MM.1S (cell line): ENCODE measurements around the gene ALDH18A1.

ENCODE experiments used
- DNase-seq: peaks from one replicate; pipeline ENCODE4 v3.0.0-alpha.2; 2015
- H2AFZ ChIP-seq: fragments of 300-600 bp; sonication (generic); 2 replicates; pipeline ENCODE4 v1.6.0; 2016; ENCODE audit warnings: antibody characterized with exemption, low read length
- H3F3A ChIP-seq: fragments of 300-600 bp; sonication (generic); 2 replicates; pipeline ENCODE4 v1.6.1; 2016; ENCODE audit warnings: mild to moderate bottlenecking, antibody characterized with exemption, low read length, moderate library complexity, mixed read lengths; ENCODE audit not compliant: insufficient read depth
- H3K27ac ChIP-seq: fragments of 300-600 bp; sonication (generic); 2 replicates; pipeline ENCODE4 v1.5.1; 2016; ENCODE audit warnings: mild to moderate bottlenecking, low read length
- H3K27me3 ChIP-seq: fragments of 300-600 bp; sonication (generic); replicated peaks from 2 replicates; pipeline ENCODE4 v1.6.0; 2016; ENCODE audit warnings: low read length; ENCODE audit not compliant: insufficient read depth
- H3K36me3 ChIP-seq: fragments of 300-600 bp; sonication (generic); replicated peaks from 2 replicates; pipeline ENCODE4 v1.6.1; 2016; ENCODE audit warnings: mild to moderate bottlenecking, low read length, mixed read lengths; ENCODE audit not compliant: insufficient read depth
- H3K4me1 ChIP-seq: fragments of 300-600 bp; sonication (generic); 2 replicates; pipeline ENCODE4 v1.6.1; 2016; ENCODE audit warnings: low read length, mixed read lengths
- H3K4me2 ChIP-seq: fragments of 300-600 bp; sonication (generic); 2 replicates; pipeline ENCODE4 v1.6.0; 2016; ENCODE audit warnings: low read depth, low read length
- H3K4me3 ChIP-seq: fragments of 300-600 bp; sonication (generic); 2 replicates; pipeline ENCODE4 v1.5.1; 2016; ENCODE audit warnings: low read length, mixed read lengths
- H3K79me2 ChIP-seq: fragments of 300-600 bp; sonication (generic); 2 replicates; pipeline ENCODE4 v1.6.1; 2016; ENCODE audit warnings: mixed run types, low read length, mixed read lengths
- H3K9ac ChIP-seq: fragments of 300-600 bp; sonication (generic); 2 replicates; pipeline ENCODE4 v1.6.1; 2016; ENCODE audit warnings: low read length, mixed read lengths
- H3K9me2 ChIP-seq: fragments of 300-600 bp; sonication (generic); replicated peaks from 2 replicates; pipeline ENCODE4 v1.6.1; 2016; ENCODE audit warnings: mild to moderate bottlenecking, low read length, mixed read lengths; ENCODE audit not compliant: insufficient read depth
- H3K9me3 ChIP-seq: fragments of 300-600 bp; sonication (generic); replicated peaks from 2 replicates; pipeline ENCODE4 v1.6.1; 2016; ENCODE audit warnings: mild to moderate bottlenecking, low read length, mixed read lengths; ENCODE audit not compliant: insufficient read depth
- H4K20me1 ChIP-seq: fragments of 300-600 bp; sonication (generic); 2 replicates; pipeline ENCODE4 v1.6.1; 2016; ENCODE audit warnings: mild to moderate bottlenecking, low read length, moderate library complexity, mixed read lengths; ENCODE audit not compliant: insufficient read depth
- EZH2 ChIP-seq: fragments of 300-600 bp; sonication (generic); optimal IDR thresholded peaks from 2 replicates; pipeline ENCODE3; 2017; ENCODE audit warnings: low read depth, mild to moderate bottlenecking, antibody characterized with exemption, low read length, mixed read lengths
- EZH2phosphoT487 ChIP-seq: fragments of 300-600 bp; sonication (generic); IDR thresholded peaks from 2 replicates; pipeline ENCODE4 v1.6.1; 2018; ENCODE audit warnings: antibody characterized with exemption, low read length
- TF ChIP-seq, protein P1 (sequence below): fragments of 300-600 bp; sonication (generic); IDR thresholded peaks from 2 replicates; pipeline ENCODE4 v1.5.1; 2016; ENCODE audit warnings: antibody characterized with exemption, low read length, mixed read lengths

The ALDH18A1 gene

DNA sequence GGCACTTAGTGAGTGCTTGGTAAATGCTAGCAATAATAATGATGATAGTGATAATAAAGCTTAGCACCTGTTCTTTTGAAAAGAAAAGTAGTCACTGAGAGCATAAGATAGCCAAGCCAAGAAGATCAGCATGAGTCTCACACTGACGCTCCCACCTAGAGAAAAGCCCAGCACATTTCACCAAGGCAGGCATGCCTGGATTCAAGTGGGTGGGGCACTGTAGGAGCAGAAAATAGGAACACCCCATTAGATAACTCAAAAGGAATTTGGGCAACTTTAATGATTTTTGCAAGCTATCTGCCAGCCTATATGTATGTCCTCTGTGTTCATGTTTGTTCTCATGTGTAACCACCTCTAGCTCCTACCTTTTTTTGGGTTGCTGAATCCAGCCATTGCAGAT is 77.2 kb downstream of the ALDH18A1 start:
- H3K4me1 ChIP-seq: no peaks in the 10 kb centered on the region
- H3K79me2 ChIP-seq: no peaks in the 10 kb centered on the region
- no peaks in the 10 kb centered on the region for H3K36me3 ChIP-seq
- no peaks in the 10 kb centered on the region for H3K27me3 ChIP-seq
- no peak overlapping the region for H3K4me3 ChIP-seq
- no peaks in the 10 kb centered on the region for H4K20me1 ChIP-seq
- no peak for DNase-seq
- H3F3A ChIP-seq: no peaks in the 10 kb centered on the region
- H3K9me2 ChIP-seq: no peaks in the 10 kb centered on the region
- H3K9me3 ChIP-seq: no peaks in the 10 kb centered on the region
- H3K9ac ChIP-seq: no peak overlapping the region
- TF ChIP-seq, protein P1, sequence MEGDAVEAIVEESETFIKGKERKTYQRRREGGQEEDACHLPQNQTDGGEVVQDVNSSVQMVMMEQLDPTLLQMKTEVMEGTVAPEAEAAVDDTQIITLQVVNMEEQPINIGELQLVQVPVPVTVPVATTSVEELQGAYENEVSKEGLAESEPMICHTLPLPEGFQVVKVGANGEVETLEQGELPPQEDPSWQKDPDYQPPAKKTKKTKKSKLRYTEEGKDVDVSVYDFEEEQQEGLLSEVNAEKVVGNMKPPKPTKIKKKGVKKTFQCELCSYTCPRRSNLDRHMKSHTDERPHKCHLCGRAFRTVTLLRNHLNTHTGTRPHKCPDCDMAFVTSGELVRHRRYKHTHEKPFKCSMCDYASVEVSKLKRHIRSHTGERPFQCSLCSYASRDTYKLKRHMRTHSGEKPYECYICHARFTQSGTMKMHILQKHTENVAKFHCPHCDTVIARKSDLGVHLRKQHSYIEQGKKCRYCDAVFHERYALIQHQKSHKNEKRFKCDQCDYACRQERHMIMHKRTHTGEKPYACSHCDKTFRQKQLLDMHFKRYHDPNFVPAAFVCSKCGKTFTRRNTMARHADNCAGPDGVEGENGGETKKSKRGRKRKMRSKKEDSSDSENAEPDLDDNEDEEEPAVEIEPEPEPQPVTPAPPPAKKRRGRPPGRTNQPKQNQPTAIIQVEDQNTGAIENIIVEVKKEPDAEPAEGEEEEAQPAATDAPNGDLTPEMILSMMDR: no peak
- TF ChIP-seq EZH2: no peak
- TF ChIP-seq EZH2phosphoT487: no peak
- H2AFZ ChIP-seq: no peak overlapping the region
- H3K4me2 ChIP-seq: no peak overlapping the region
- H3K27ac ChIP-seq: no peak overlapping the region

DNA sequence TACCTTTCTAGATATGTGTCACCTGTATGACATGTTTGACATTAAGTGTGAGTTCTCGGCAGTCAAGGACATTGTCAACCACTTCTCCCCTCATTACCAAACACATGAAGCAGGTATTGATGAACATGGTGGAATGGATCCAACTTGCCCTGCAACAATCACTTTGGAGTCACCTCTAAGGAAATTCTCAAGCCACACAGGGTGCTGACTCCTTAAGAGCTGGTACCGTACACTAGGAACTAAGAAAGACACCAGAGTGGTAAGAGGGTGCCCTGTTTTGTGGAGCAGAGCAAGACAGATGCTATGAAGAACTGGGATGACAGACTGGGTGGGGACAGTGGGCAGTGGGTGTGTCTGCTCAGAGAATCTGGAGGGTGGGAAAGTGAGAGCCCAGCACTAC is 77.9 kb downstream of the ALDH18A1 start:
- no peaks in the 10 kb centered on the region for H3K9me3 ChIP-seq
- H3K36me3 ChIP-seq: no peaks in the 10 kb centered on the region
- no peak overlapping the region for H3K9ac ChIP-seq
- no peaks in the 10 kb centered on the region for H3K9me2 ChIP-seq
- H3K4me2 ChIP-seq: no peak overlapping the region
- TF ChIP-seq EZH2phosphoT487: no peak
- TF ChIP-seq, protein P1: no peak
- no peak for TF ChIP-seq EZH2
- DNase-seq: no peak
- H3K27ac ChIP-seq: no peak overlapping the region
- H4K20me1 ChIP-seq: no peaks in the 10 kb centered on the region
- no peak overlapping the region for H3K4me3 ChIP-seq
- H3K27me3 ChIP-seq: no peaks in the 10 kb centered on the region
- H3F3A ChIP-seq: no peaks in the 10 kb centered on the region
- no peak overlapping the region for H2AFZ ChIP-seq
- no peaks in the 10 kb centered on the region for H3K4me1 ChIP-seq
- no peaks in the 10 kb centered on the region for H3K79me2 ChIP-seq

DNA sequence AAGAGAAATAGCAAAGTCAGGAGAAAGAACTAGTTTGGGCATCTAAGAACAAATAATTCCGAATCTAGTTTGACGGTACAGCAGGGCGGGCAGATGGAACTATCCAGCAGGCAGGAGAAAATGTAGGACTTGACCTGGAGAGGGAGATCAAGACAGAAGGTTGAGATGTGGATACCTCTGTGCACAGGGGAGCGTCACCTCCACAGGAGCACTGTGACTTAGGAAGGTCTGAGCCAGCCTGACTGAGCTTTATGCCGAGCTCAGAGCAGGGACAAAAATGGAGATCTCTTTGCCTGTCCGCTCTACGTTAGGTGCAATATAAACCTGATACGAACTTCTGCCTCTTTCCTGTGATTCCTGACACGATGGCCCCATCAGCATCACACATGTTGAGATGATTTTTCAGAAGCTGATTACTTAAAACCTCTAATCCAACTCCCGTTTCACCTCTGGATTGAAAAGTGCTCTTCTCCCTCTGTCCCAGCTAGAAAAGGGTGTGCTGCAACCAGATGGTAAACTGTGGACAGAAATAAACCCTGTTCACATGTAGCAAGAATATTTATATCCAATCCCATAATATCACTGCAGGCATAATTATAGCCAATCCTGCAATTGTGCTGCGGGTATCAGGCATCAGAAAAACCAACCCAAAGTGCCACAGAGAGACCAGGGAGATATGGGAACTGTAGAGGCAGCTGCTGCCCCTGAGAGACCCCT is 81.7 kb downstream of the ALDH18A1 start:
- H3F3A ChIP-seq: no peaks in the 10 kb centered on the region
- no peaks in the 10 kb centered on the region for H3K9me2 ChIP-seq
- H3K4me1 ChIP-seq: no peaks in the 10 kb centered on the region
- no peaks in the 10 kb centered on the region for H4K20me1 ChIP-seq
- TF ChIP-seq EZH2: no peak
- TF ChIP-seq EZH2phosphoT487: no peak
- TF ChIP-seq, protein P1: no peak
- H3K4me3 ChIP-seq: no peak overlapping the region
- H3K9me3 ChIP-seq: no peaks in the 10 kb centered on the region
- no peak overlapping the region for H3K9ac ChIP-seq
- no peaks in the 10 kb centered on the region for H3K36me3 ChIP-seq
- no peak overlapping the region for H3K27ac ChIP-seq
- DNase-seq: no peak
- no peaks in the 10 kb centered on the region for H3K27me3 ChIP-seq
- no peak overlapping the region for H3K4me2 ChIP-seq
- no peaks in the 10 kb centered on the region for H3K79me2 ChIP-seq
- H2AFZ ChIP-seq: no peak overlapping the region
